Measurements from ENCODE around the gene LBR. TPM values are rescaled to one million over a fixed set of nuclear protein-coding genes. Genes with fewer than 3 reads are reported as not detected.

LBR gene
- total RNA-seq, 1 experiment from 2014 or later = 106 TPM

GRCh38 chr1:225447650-225448089 lies 19.8 kb upstream of the LBR start:
- no peaks in the 10 kb centered on the region for H3K27me3 Mint-ChIP-seq (ENCODE audit: insufficient read depth, unreplicated experiment)
- no TSS peak for BruUV-seq (replicated peaks)
- CTCF ChIA-PET = interaction anchor here (0.8 to 4.2 kb wide), 2 partner anchors 16 to 129 kb away, joined by 3 to 29 read pairs; no protein-coding TSS in a partner anchor
- DNase-seq (ENCODE audit: unreplicated experiment) = no peak
- POLR2A ChIA-PET = interaction anchor here (1.3 to 20.7 kb wide), 4 partner anchors 14 to 472 kb away, joined by 5 to 611 read pairs (median 26); partner anchors contain the start of gene LBR
- H3K4me1 Mint-ChIP-seq (ENCODE audit: insufficient read depth, unreplicated experiment) = peaks cover 44% of the 10 kb centered on the region
- TF ChIP-seq CTCF (IDR thresholded peaks at IDR 0.05; ENCODE audit: unreplicated experiment) = no peak
- intact Hi-C loops (cut with micrococcal nuclease) = no loop called here
- peaks cover 15% of the 10 kb centered on the region for H3K36me3 Mint-ChIP-seq (ENCODE audit: insufficient read depth, unreplicated experiment)
- no peaks in the 10 kb centered on the region for H3K9me3 Mint-ChIP-seq (ENCODE audit: unreplicated experiment)
- no peak overlapping the region for H3K4me3 Mint-ChIP-seq (ENCODE audit: unreplicated experiment)
- peak overlapping the region; percentile 18 for H3K27ac Mint-ChIP-seq (ENCODE audit: low read depth, unreplicated experiment)

GRCh38 chr1:225446981-225447615 lies 19.3 kb upstream of the LBR start:
- CTCF ChIA-PET = interaction anchor here (1.1 to 3.0 kb wide), 4 partner anchors 18 to 540 kb away, joined by 3 to 18 read pairs (median 4); partner anchors contain the start of gene LBR
- DNase-seq (ENCODE audit: unreplicated experiment) = no peak

GRCh38 chr1:225446595-225446960 lies 18.7 kb upstream of the LBR start:
- no TSS peak for BruUV-seq (replicated peaks)
- POLR2A ChIA-PET = interaction anchor here (3.9 to 20.7 kb wide), 3 partner anchors 8 to 18 kb away, joined by 52 to 611 read pairs (median 58); partner anchors contain the start of gene LBR
- no peak for TF ChIP-seq CTCF (IDR thresholded peaks at IDR 0.05; ENCODE audit: unreplicated experiment)
- no peaks in the 10 kb centered on the region for H3K27me3 Mint-ChIP-seq (ENCODE audit: insufficient read depth, unreplicated experiment)
- H3K36me3 Mint-ChIP-seq (ENCODE audit: insufficient read depth, unreplicated experiment) = peaks cover 15% of the 10 kb centered on the region
- no peak for DNase-seq (ENCODE audit: unreplicated experiment)
- no peaks in the 10 kb centered on the region for H3K9me3 Mint-ChIP-seq (ENCODE audit: unreplicated experiment)
- intact Hi-C loops (cut with micrococcal nuclease) = no loop called here
- H3K4me3 Mint-ChIP-seq (ENCODE audit: unreplicated experiment) = no peak overlapping the region
- H3K27ac Mint-ChIP-seq (ENCODE audit: low read depth, unreplicated experiment) = no peak overlapping the region
- H3K4me1 Mint-ChIP-seq (ENCODE audit: insufficient read depth, unreplicated experiment) = peaks cover 41% of the 10 kb centered on the region
- CTCF ChIA-PET = interaction anchor here (0.6 to 3.0 kb wide), 8 partner anchors 9 to 541 kb away, joined by 3 to 18 read pairs (median 3); partner anchors contain the start of gene LBR

More at GRCh38 chr1:225446981-225447615, 19.3 kb upstream of the LBR start:
- intact Hi-C loops (cut with micrococcal nuclease) = no loop called here
- no peak for TF ChIP-seq CTCF (IDR thresholded peaks at IDR 0.05; ENCODE audit: unreplicated experiment)
- Mint-ChIP-seq H3K27me3 (ENCODE audit: insufficient read depth, unreplicated experiment) (no peaks in the 10 kb centered on the region), H3K4me1 (ENCODE audit: insufficient read depth, unreplicated experiment) (peaks cover 41% of the 10 kb centered on the region), H3K36me3 (ENCODE audit: insufficient read depth, unreplicated experiment) (peaks cover 15% of the 10 kb centered on the region), H3K4me3 (ENCODE audit: unreplicated experiment) (no peak overlapping the region), H3K27ac (ENCODE audit: low read depth, unreplicated experiment) (no peak overlapping the region), H3K9me3 (ENCODE audit: unreplicated experiment) (no peaks in the 10 kb centered on the region)
- POLR2A ChIA-PET = interaction anchor here (3.9 to 20.7 kb wide), 3 partner anchors 8 to 18 kb away, joined by 52 to 611 read pairs (median 58); partner anchors contain the start of gene LBR
- BruUV-seq (replicated peaks) = no TSS peak

Data from MCF 10A (cell line).